A673 (cell line): ENCODE measurements around the gene TCF15. TPM values are rescaled to one million over a fixed set of nuclear protein-coding genes. Genes with fewer than 3 reads are reported as not detected.

Experiments
- BruUV-seq: library from RNA; stranded (reverse); fragments of 400-500 nt; replicated peaks from 2 replicates; lab custom pipeline; 2021; lab: Mats Ljungman, UMichigan
- CTCF ChIA-PET: fragments of 300-600 bp; sonication (Branson Sonifier 250); formaldehyde crosslinking; loops from one replicate; lab custom pipeline; 2022; ENCODE audit warnings: antibody characterized with exemption; lab: Charles Lee
- POLR2A ChIA-PET: fragments of 300-600 bp; sonication (Branson Sonifier 250); formaldehyde crosslinking; loops from one replicate; lab custom pipeline; 2022; ENCODE audit warnings: antibody characterized with exemption; ENCODE audit not compliant: low non-redundant PET; lab: Charles Lee
- DNase-seq: peaks from one replicate; pipeline ENCODE4 v3.0.0-alpha.2; 2015; ENCODE audit warnings: low spot score
- H3K27ac ChIP-seq: fragments of 200-600 bp; sonication (generic); 2 replicates; pipeline ENCODE4 v1.5.1; 2016; ENCODE audit warnings: mixed run types, low read depth, mild to moderate bottlenecking, mixed read lengths, antibody characterized with exemption, low read length; ENCODE audit not compliant: poor library complexity, severe bottlenecking
- H3K27me3 ChIP-seq: fragments of 200-600 bp; sonication (generic); replicated peaks from 2 replicates; pipeline ENCODE4 v1.6.1; 2017; ENCODE audit warnings: mixed run types, low read depth, mild to moderate bottlenecking, mixed read lengths, antibody characterized with exemption, low read length; ENCODE audit not compliant: insufficient read depth, poor library complexity
- H3K36me3 ChIP-seq: fragments of 200-600 bp; sonication (generic); 2 replicates; pipeline ENCODE4 v1.6.1; 2016; ENCODE audit warnings: mixed run types, mild to moderate bottlenecking, mixed read lengths, antibody characterized with exemption, low read length; ENCODE audit not compliant: insufficient read depth, poor library complexity, severe bottlenecking
- H3K4me1 ChIP-seq: fragments of 200-600 bp; sonication (generic); 2 replicates; pipeline ENCODE4 v1.6.1; 2017; ENCODE audit warnings: mixed run types, mild to moderate bottlenecking, mixed read lengths, antibody characterized with exemption, low read length; ENCODE audit not compliant: insufficient read depth, poor library complexity, severe bottlenecking
- H3K4me3 ChIP-seq: fragments of 200-600 bp; sonication (generic); 2 replicates; pipeline ENCODE4 v1.5.1; 2016; ENCODE audit warnings: low read depth, mixed run types, mild to moderate bottlenecking, mixed read lengths, low read length; ENCODE audit not compliant: poor library complexity, severe bottlenecking
- H3K9me3 ChIP-seq: fragments of 200-600 bp; sonication (generic); 2 replicates; pipeline ENCODE4 v1.6.1; 2016; ENCODE audit warnings: mixed run types, low read depth, mild to moderate bottlenecking, mixed read lengths, antibody characterized with exemption, low read length; ENCODE audit not compliant: poor library complexity, severe bottlenecking
- CTCF ChIP-seq: fragments of 300-800, 200-600 bp; sonication (generic); conservative IDR thresholded peaks from 2 replicates; pipeline ENCODE4 v1.5.1; 2017; ENCODE audit warnings: low read depth, mild to moderate bottlenecking, antibody characterized with exemption, low read length, moderate library complexity, mixed read lengths
- EZH2 ChIP-seq: fragments of 200-600 bp; sonication (generic); IDR thresholded peaks from 2 replicates; pipeline ENCODE4 v1.6.1; 2017; ENCODE audit warnings: borderline replicate concordance, low read depth, mild to moderate bottlenecking, mixed read lengths, antibody characterized with exemption, low read length; ENCODE audit not compliant: poor library complexity, severe bottlenecking
- intact Hi-C: fragments of 100-400 bp; cut with micrococcal nuclease; formaldehyde crosslinking; loops from one replicate; pipeline ENCODE4 v1.10.0; 2022; ENCODE audit not compliant: unreplicated experiment
- total RNA-seq: library from RNA; stranded (reverse); gene quantifications from 2 replicates; pipeline ENCODE4 v1.2.3, GENCODE V29; 2021

TCF15 gene
- total RNA-seq, 1 experiment from 2014 or later, result 0.24 TPM

DNA sequence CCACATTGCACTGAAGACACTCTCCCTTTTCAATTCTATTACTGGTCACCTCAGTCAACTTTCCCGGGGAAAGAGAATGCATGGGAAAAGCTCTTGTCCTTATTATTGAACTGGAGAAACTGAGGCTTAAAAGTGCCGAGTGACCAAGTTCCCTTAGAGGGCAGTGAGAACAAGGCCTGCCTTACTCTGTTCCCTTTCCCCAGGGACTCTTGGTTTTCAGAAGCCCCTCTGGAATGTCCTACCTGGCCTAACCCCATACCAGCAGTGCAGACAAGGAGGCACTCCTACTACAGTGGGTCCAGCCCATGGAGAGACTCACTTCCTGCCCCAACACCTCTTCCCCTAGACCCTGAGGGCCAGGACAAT is 36.7 kb upstream of the TCF15 start:
- ChIA-PET POLR2A (no interaction called here), CTCF (interaction anchor here (0.6 kb wide), 1 partner anchor 337 kb away, joined by 3 read pairs; no protein-coding TSS in a partner anchor)
- Histone ChIP-seq H3K27me3 (no peaks in the 10 kb centered on the region), H3K4me3 (no peak overlapping the region), H3K27ac (no peak overlapping the region), H3K4me1 (no peaks in the 10 kb centered on the region), H3K36me3 (peaks cover 6% of the 10 kb centered on the region), H3K9me3 (no peaks in the 10 kb centered on the region)
- BruUV-seq, result no TSS peak
- DNase-seq, result no peak
- no peak for TF ChIP-seq CTCF
- TF ChIP-seq EZH2, result no peak
- intact Hi-C loops, result no loop called here

DNA sequence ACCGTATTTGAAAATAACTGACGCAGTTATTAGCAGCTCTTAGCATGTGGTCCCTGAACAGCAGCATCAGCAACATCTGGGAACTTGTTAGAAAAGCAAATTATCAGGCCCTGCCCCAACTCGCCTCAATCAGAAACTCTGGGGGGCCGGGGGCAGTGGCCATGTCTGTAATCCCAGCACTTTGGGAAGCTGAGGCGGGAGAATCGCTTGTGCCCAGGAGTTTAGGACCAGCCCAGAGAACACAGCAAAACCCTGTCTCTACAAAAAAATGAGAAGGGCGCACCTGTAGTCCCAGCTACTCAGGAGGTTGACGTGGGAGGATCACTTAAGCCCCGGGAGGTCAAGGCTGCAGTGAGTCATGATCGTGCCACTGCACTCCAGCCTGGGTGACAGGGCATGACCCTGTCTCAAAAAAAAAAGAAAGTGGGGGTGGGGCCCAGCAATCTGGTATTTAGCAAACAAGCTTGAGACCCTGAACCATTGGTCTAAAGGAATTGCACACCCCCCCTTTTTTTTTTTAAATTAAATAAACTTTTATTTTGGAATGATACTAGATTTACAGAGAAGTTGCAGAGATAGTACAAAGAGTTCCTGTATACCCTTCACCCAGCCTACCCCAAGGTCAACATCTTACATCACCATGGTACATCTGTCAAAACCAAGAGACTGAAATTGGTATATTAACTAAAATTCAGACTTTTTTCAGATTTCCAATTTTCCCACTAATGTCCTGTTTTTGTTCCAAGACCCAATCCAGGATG is 36.2 kb upstream of the TCF15 start:
- Histone ChIP-seq H3K27ac (no peak overlapping the region), H3K9me3 (no peaks in the 10 kb centered on the region), H3K27me3 (no peaks in the 10 kb centered on the region), H3K4me3 (no peak overlapping the region), H3K36me3 (peaks cover 6% of the 10 kb centered on the region), H3K4me1 (no peaks in the 10 kb centered on the region)
- TF ChIP-seq CTCF (no peak), EZH2 (no peak)
- BruUV-seq, result no TSS peak
- CTCF ChIA-PET, result interaction anchor here (0.6 to 1.6 kb wide), 10 partner anchors 21 to 337 kb away, joined by 3 to 22 read pairs (median 6); no protein-coding TSS in a partner anchor
- POLR2A ChIA-PET, result no interaction called here
- DNase-seq, result no peak
- intact Hi-C loops, result no loop called here

- no peak overlapping the region for H3K4me3 ChIP-seq
- intact Hi-C loops, result loop anchor here (1.0 kb wide), 1 partner anchor 84 kb away; no protein-coding TSS in a partner anchor
- peak; percentile 79 for DNase-seq
- no peaks in the 10 kb centered on the region for H3K9me3 ChIP-seq
- H3K27me3 ChIP-seq, result no peaks in the 10 kb centered on the region
- ChIA-PET POLR2A (no interaction called here), CTCF (interaction anchor here (0.5 to 1.6 kb wide), 17 partner anchors 22 to 646 kb away, joined by 3 to 22 read pairs (median 4); partner anchors contain the start of gene TRIB3)
- peaks cover 6% of the 10 kb centered on the region for H3K36me3 ChIP-seq
- no peak overlapping the region for H3K27ac ChIP-seq
- H3K4me1 ChIP-seq, result no peaks in the 10 kb centered on the region
- no TSS peak for BruUV-seq
- TF ChIP-seq CTCF (peak; percentile 97), EZH2 (no peak)
These were observed 35.4 kb upstream of the TCF15 start for GRCh38 chr20:645318-646106.
